HL-60 (cell line): ENCODE results near the gene HERC2.

Source experiments
- DNase-seq, 2 experiments: peaks; one replicate each; pipeline ENCODE4 v3.0.0-alpha.2; 2010 to 2020; ENCODE audit warnings: low read depth in 1 of 2, low spot score in 1 of 2
- H3K27ac ChIP-seq: fragments of 250-450 bp; sonication (Bioruptor Pico); replicated peaks from 2 replicates; pipeline ENCODE4 v1.5.1; 2020; ENCODE audit warnings: mild to moderate bottlenecking, moderate library complexity
- H3K27me3 ChIP-seq: fragments of 250-450 bp; sonication (Bioruptor Pico); 2 replicates; pipeline ENCODE4 v1.5.1; 2021; ENCODE audit warnings: mild to moderate bottlenecking, moderate library complexity; ENCODE audit not compliant: insufficient read depth, poor library complexity, severe bottlenecking
- H3K4me3 ChIP-seq: replicated peaks from 2 replicates; pipeline ENCODE4 v1.5.1; 2011; ENCODE audit warnings: mild to moderate bottlenecking, control low read depth, low read length; ENCODE audit not compliant: insufficient read depth
- CTCF ChIP-seq: IDR thresholded peaks from one replicate; pipeline ENCODE4 v1.5.1; 2011; ENCODE audit warnings: low read length, control low read depth, inconsistent platforms; ENCODE audit not compliant: insufficient read depth
- GABPA ChIP-seq: IDR thresholded peaks from 2 replicates; pipeline ENCODE4 v1.6.1; 2012; ENCODE audit warnings: low read depth
- POLR2AphosphoS5 ChIP-seq: IDR thresholded peaks from 2 replicates; pipeline ENCODE4 v1.6.1; 2012; ENCODE audit warnings: low read depth
- REST ChIP-seq: IDR thresholded peaks from 2 replicates; pipeline ENCODE4 v1.6.1; 2012; ENCODE audit warnings: low read depth; ENCODE audit not compliant: insufficient replicate concordance
- SPI1 ChIP-seq: IDR thresholded peaks from 2 replicates; pipeline ENCODE4 v1.6.1; 2012; ENCODE audit warnings: low read depth, mild to moderate bottlenecking, borderline replicate concordance

Gene HERC2

GRCh38 chr15:28127036-28127435 is 194.9 kb downstream of the HERC2 start:
- no peak for TF ChIP-seq CTCF
- TF ChIP-seq POLR2AphosphoS5, result no peak
- TF ChIP-seq SPI1, result no peak
- TF ChIP-seq REST, result no peak
- no peak for TF ChIP-seq GABPA
- DNase-seq, result no peak
- Histone ChIP-seq H3K27ac (no peak overlapping the region), H3K27me3 (no peaks in the 10 kb centered on the region), H3K4me3 (no peak overlapping the region)

- Histone ChIP-seq H3K4me3 (no peak overlapping the region), H3K27ac (no peak overlapping the region), H3K27me3 (no peaks in the 10 kb centered on the region)
- TF ChIP-seq CTCF (peak; percentile 24), REST (no peak)
- peak; percentile 16 to 17 for DNase-seq
Observed at GRCh38 chr15:28125673-28126651, 196.0 kb downstream of the HERC2 start.

GRCh38 chr15:28124841-28125240 is 197.1 kb downstream of the HERC2 start:
- DNase-seq, result no peak

More at GRCh38 chr15:28124841-28125240, 197.1 kb downstream of the HERC2 start:
- Histone ChIP-seq H3K27me3 (no peaks in the 10 kb centered on the region), H3K4me3 (no peak overlapping the region), H3K27ac (no peak overlapping the region)
- no peak for TF ChIP-seq SPI1
- no peak for TF ChIP-seq CTCF
- TF ChIP-seq GABPA, result no peak
- TF ChIP-seq REST, result no peak
- no peak for TF ChIP-seq POLR2AphosphoS5
